Measurements from ENCODE around the gene PLCD3. TPM values are rescaled to one million over a fixed set of nuclear protein-coding genes. Genes with fewer than 3 reads are reported as not detected.

PLCD3 gene
- total and polyA plus RNA-seq, 8 donors = 12.5 to 49.1 (median 16.9) TPM

DNA sequence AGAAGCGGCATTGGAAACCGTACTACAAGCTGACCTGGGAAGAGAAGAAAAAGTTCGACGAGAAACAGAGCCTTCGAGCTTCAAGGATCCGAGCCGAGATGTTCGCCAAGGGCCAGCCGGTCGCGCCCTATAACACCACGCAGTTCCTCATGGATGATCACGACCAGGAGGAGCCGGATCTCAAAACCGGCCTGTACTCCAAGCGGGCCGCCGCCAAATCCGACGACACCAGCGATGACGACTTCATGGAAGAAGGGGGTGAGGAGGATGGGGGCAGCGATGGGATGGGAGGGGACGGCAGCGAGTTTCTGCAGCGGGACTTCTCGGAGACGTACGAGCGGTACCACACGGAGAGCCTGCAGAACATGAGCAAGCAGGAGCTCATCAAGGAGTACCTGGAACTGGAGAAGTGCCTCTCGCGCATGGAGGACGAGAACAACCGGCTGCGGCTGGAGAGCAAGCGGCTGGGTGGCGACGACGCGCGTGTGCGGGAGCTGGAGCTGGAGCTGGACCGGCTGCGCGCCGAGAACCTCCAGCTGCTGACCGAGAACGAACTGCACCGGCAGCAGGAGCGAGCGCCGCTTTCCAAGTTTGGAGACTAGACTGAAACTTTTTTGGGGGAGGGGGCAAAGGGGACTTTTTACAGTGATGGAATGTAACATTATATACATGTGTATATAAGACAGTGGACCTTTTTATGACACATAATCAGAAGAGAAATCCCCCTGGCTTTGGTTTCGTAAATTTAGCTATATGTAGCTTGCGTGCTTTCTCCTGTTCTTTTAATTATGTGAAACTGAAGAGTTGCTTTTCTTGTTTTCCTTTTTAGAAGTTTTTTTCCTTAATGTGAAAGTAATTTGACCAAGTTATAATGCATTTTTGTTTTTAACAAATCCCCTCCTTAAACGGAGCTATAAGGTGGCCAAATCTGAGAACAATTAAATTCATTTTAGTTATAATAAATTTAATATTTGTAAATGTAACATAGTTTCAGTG is 17.7 kb upstream of the PLCD3 start:
- TF ChIP-seq, protein P1, sequence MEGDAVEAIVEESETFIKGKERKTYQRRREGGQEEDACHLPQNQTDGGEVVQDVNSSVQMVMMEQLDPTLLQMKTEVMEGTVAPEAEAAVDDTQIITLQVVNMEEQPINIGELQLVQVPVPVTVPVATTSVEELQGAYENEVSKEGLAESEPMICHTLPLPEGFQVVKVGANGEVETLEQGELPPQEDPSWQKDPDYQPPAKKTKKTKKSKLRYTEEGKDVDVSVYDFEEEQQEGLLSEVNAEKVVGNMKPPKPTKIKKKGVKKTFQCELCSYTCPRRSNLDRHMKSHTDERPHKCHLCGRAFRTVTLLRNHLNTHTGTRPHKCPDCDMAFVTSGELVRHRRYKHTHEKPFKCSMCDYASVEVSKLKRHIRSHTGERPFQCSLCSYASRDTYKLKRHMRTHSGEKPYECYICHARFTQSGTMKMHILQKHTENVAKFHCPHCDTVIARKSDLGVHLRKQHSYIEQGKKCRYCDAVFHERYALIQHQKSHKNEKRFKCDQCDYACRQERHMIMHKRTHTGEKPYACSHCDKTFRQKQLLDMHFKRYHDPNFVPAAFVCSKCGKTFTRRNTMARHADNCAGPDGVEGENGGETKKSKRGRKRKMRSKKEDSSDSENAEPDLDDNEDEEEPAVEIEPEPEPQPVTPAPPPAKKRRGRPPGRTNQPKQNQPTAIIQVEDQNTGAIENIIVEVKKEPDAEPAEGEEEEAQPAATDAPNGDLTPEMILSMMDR (IDR thresholded peaks at IDR 0.05) = no peak
- DNase-seq (peak; percentile 74 to 89 (median 82)), ATAC-seq (peak; percentile 22)
- Histone ChIP-seq H3K9me3 (no peaks in the 10 kb centered on the region), H3K36me3 (no peaks in the 10 kb centered on the region), H3K27ac (peak overlapping the region; percentile 95 to 98), H3K27me3 (no peaks in the 10 kb centered on the region), H3K4me1 (peaks cover 13 to 47% of the 10 kb centered on the region in 2 donors), H3K4me3 (peak overlapping the region; percentile 71 to 73)
- intact Hi-C loops (cut with DNase I) = no loop called here

DNA sequence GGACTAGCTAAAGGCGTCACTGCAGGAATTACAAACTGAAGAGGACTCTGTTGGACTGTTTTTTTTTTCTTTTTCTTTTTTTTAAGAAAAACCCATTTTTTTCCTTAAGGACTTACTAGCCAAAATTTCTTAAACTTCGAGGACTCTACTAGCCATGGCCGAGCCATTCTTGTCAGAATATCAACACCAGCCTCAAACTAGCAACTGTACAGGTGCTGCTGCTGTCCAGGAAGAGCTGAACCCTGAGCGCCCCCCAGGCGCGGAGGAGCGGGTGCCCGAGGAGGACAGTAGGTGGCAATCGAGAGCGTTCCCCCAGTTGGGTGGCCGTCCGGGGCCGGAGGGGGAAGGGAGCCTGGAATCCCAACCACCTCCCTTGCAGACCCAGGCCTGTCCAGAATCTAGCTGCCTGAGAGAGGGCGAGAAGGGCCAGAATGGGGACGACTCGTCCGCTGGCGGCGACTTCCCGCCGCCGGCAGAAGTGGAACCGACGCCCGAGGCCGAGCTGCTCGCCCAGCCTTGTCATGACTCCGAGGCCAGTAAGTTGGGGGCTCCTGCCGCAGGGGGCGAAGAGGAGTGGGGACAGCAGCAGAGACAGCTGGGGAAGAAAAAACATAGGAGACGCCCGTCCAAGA is 16.8 kb upstream of the PLCD3 start:
- DNase-seq = peak; percentile 87 to 94 (median 92)
- TF ChIP-seq, protein P1 (IDR thresholded peaks at IDR 0.05) = peak; percentile 78 to 84
- intact Hi-C loops (cut with DNase I) = no loop called here
- H3K27ac ChIP-seq = peak overlapping the region; percentile 95 to 98
- H3K4me1 ChIP-seq = peaks cover 17 to 50% of the 10 kb centered on the region in 2 donors
- H3K9me3 ChIP-seq = no peaks in the 10 kb centered on the region
- H3K4me3 ChIP-seq = peak overlapping the region; percentile 71 to 73
- ATAC-seq = peak; percentile 72
- no peaks in the 10 kb centered on the region for H3K36me3 ChIP-seq
- no peaks in the 10 kb centered on the region for H3K27me3 ChIP-seq

DNA sequence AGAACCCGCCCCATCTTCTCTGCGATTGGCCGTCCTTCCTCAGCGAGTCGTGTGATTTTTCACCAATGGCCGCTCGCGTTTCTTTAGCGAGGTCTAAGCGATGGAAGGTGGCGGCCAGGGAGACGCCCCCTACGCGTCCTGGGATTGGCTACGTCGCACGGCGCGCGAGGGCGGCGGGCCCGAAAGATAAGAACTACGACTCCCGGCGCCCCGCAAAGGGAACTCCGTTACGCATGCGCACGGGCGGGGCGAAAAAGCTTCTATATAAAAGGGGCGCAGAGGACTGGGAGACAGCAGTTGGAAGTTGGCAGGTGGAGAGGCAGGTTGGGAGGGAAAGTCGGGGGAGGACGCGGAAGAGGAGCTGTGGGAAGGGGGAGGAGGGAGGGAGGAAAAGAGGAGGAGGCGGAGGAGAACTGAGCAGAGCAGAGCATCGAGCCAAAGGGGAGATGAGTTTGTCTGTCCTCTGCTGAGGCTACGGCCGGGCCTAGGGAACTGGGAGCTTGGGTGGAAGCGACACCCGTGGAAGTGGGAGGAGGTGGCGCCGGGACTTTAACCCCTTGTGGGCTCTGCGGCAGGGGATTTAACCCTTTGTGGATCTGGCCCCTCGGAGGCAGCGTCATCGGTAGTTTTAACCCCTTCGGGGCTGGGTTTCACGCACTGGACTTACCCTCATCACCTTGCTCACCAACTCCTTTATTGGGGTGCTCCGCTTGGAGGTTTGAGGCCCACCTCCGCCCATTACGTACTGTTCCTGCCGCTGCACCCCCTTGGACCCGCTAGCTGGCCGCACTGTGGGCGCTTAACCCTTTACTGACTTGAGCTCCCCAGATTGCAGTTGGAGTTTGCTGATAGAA is 16.1 kb upstream of the PLCD3 start, which contains the start of gene HEXIM1:
Gene HEXIM1 (plus strand): TSS at position 293 of the 854 bp plus-strand sequence. CDS start 716 bp downstream, outside the sequence.
- DNase-seq (peak; percentile 98 to 100 (median 100)), ATAC-seq (peak; percentile 76)
- Histone ChIP-seq H3K36me3 (no peaks in the 10 kb centered on the region), H3K4me1 (peaks cover 17 to 58% of the 10 kb centered on the region in 2 donors), H3K27ac (peak within 1 kb of the TSS; percentile 95 to 98), H3K4me3 (peak within 1 kb of the TSS; percentile 71 to 73), H3K9me3 (no peaks in the 10 kb centered on the region), H3K27me3 (no peaks in the 10 kb centered on the region)
- intact Hi-C loops (cut with DNase I) = no loop called here
- TF ChIP-seq, protein P1 (IDR thresholded peaks at IDR 0.05) = no peak

DNA sequence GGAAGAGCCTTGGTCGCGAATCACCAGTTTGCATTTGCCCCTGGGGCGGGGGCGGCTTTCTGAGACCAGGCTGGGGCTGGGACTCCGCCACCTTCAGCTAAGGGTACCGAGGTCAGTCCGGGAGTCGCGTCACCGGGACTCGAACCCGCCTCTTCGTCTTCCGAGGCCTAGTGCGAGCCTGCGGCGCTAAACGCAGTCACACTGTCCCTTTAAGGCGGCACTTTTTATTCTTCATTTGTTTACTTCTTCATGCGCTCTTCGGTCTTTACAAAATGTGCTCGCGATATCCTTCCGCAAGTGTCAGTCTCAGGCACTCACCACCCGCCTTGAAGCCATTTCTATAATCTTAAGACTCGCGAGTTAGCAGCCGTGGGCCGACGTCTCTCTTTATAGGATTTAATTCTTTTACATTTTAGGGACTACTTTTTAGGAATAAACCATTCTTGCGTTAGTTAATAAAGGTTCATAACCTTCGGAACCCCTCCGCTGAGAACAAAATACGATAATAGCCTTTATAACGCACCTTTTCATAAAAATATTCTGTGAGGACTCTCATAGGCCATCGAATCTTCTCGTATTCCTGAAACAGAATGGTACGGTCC is 15.4 kb upstream of the PLCD3 start:
- TF ChIP-seq, protein P1 (IDR thresholded peaks at IDR 0.05) = no peak
- H3K9me3 ChIP-seq = no peaks in the 10 kb centered on the region
- ATAC-seq (peak; percentile 43), DNase-seq (peak; percentile 87 to 95 (median 90))
- H3K4me1 ChIP-seq = peaks cover 17 to 59% of the 10 kb centered on the region in 2 donors
- no peaks in the 10 kb centered on the region for H3K27me3 ChIP-seq
- peak overlapping the region; percentile 40 to 73 for H3K4me3 ChIP-seq
- peak overlapping the region; percentile 95 to 97 for H3K27ac ChIP-seq
- H3K36me3 ChIP-seq = no peaks in the 10 kb centered on the region
- intact Hi-C loops (cut with DNase I) = no loop called here
